ENCODE results near the gene KLHL11. TPM values are rescaled to one million over a fixed set of nuclear protein-coding genes. Genes with fewer than 3 reads are reported as not detected.

The KLHL11 gene
- total and polyA plus RNA-seq, 10 of the 15 experiments (the other 5 are each of a cell fraction or from before 2014, with no cell fraction given), result 0.07 to 17.2 (median 10.1) TPM

GRCh38 chr17:41907185-41907556 lies 41.9 kb upstream of the KLHL11 start:
- Histone ChIP-seq H3K9ac (ENCODE audit: control insufficient read depth, insufficient read depth, low read length) (no peak overlapping the region), H3K27me3 (replicated peaks in 1 of 2; ENCODE audit: control insufficient read depth in 2 of 2, insufficient read depth in 2 of 2, low read length in 1 of 2) (no peaks in the 10 kb centered on the region), H3K9me3 (replicated peaks; ENCODE audit: control insufficient read depth, insufficient read depth, low read length) (no peaks in the 10 kb centered on the region), H3K4me2 (ENCODE audit: control insufficient read depth, insufficient read depth) (no peak overlapping the region), H4K20me1 (ENCODE audit: control insufficient read depth, insufficient read depth) (no peaks in the 10 kb centered on the region), H2AFZ (ENCODE audit: control insufficient read depth, low read depth, low read length) (no peak overlapping the region), H3K36me3 (ENCODE audit: control insufficient read depth in 2 of 2, insufficient read depth in 2 of 2, low read length in 1 of 2) (peaks cover 43 to 47% of the 10 kb centered on the region in 2 experiments), H3K4me3 (no peak overlapping the region), H3K27ac (ENCODE audit: control insufficient read depth, insufficient read depth) (no peak overlapping the region), H3K79me2 (ENCODE audit: control insufficient read depth, insufficient read depth, low read length) (no peaks in the 10 kb centered on the region), H3K4me1 (ENCODE audit: control insufficient read depth, insufficient read depth, low read length) (no peaks in the 10 kb centered on the region)
- ChIA-PET CTCF (no interaction called here), RAD21 (ENCODE audit: unreplicated experiment) (no interaction called here), POLR2A (interaction anchor here (0.6 to 0.7 kb wide), 3 partner anchors 110 to 1461 kb away, joined by 5 to 7 read pairs (median 5); no protein-coding TSS in a partner anchor), SMC1A (ENCODE audit: uncharacterized antibody, unreplicated experiment) (no interaction called here)
- TF ChIP-seq KAT2A (conservative IDR thresholded peaks at IDR 0.05; ENCODE audit: control insufficient read depth, low read depth, low read length), result no peak
- no peak for TF ChIP-seq SMC3 (IDR thresholded peaks at IDR 0.05; ENCODE audit: borderline replicate concordance, low read length)
- TF ChIP-seq ZSCAN29 (IDR thresholded peaks at IDR 0.05), result no peak
- no peak for TF ChIP-seq FOXK2 (IDR thresholded peaks at IDR 0.05)
- ATAC-seq (no peak), FAIRE-seq (no peak), DNase-seq (ENCODE audit: low read depth, low spot score) (no peak)
- intact Hi-C loops (cut with micrococcal nuclease; ENCODE audit: unreplicated experiment), result no loop called here
- BruUV-seq (replicated peaks), result no TSS peak
- WGBS (ENCODE audit: insufficient coverage, insufficient replicate concordance, low lambda C conversion rate, missing lambda C conversion rate), result 93% methylated on average over 8 of the region's 8 CpGs
- in situ Hi-C loops (cut with MboI), result no loop called here

GRCh38 chr17:41906465-41907184 lies 41.4 kb upstream of the KLHL11 start:
- Histone ChIP-seq H3K4me3 (no peak overlapping the region), H3K27ac (ENCODE audit: control insufficient read depth, insufficient read depth) (no peak overlapping the region), H3K4me2 (ENCODE audit: control insufficient read depth, insufficient read depth) (no peak overlapping the region), H3K79me2 (ENCODE audit: control insufficient read depth, insufficient read depth, low read length) (no peaks in the 10 kb centered on the region), H4K20me1 (ENCODE audit: control insufficient read depth, insufficient read depth) (no peaks in the 10 kb centered on the region), H3K9ac (ENCODE audit: control insufficient read depth, insufficient read depth, low read length) (no peak overlapping the region), H3K4me1 (ENCODE audit: control insufficient read depth, insufficient read depth, low read length) (no peaks in the 10 kb centered on the region), H3K36me3 (ENCODE audit: control insufficient read depth in 2 of 2, insufficient read depth in 2 of 2, low read length in 1 of 2) (peaks cover 47% of the 10 kb centered on the region in 2 experiments), H3K27me3 (replicated peaks in 1 of 2; ENCODE audit: control insufficient read depth in 2 of 2, insufficient read depth in 2 of 2, low read length in 1 of 2) (no peaks in the 10 kb centered on the region), H3K9me3 (replicated peaks; ENCODE audit: control insufficient read depth, insufficient read depth, low read length) (no peaks in the 10 kb centered on the region), H2AFZ (ENCODE audit: control insufficient read depth, low read depth, low read length) (no peak overlapping the region)
- in situ Hi-C loops (cut with MboI), result no loop called here
- TF ChIP-seq SUZ12 (IDR thresholded peaks at IDR 0.05; ENCODE audit: unreplicated experiment) (no peak), MYB (IDR thresholded peaks at IDR 0.05; ENCODE audit: borderline replicate concordance, low read depth, low read length) (no peak), HDAC2 (IDR thresholded peaks at IDR 0.05) (no peak), STAT3 (IDR thresholded peaks at IDR 0.05; ENCODE audit: low read depth, low read length) (no peak), SRF (IDR thresholded peaks at IDR 0.05; ENCODE audit: low read depth in 2 of 2, low read length in 2 of 2) (no peak), POU2F2 (IDR thresholded peaks at IDR 0.05; ENCODE audit: borderline replicate concordance, low read depth, low read length) (no peak), NR2C1 (IDR thresholded peaks at IDR 0.05) (no peak), DPF2 (IDR thresholded peaks at IDR 0.05) (no peak)
- ChIA-PET POLR2A (interaction anchor here (0.6 to 0.7 kb wide), 2 partner anchors 11 to 1461 kb away, joined by 4 to 7 read pairs; no protein-coding TSS in a partner anchor), RAD21 (ENCODE audit: unreplicated experiment) (no interaction called here), CTCF (no interaction called here), SMC1A (ENCODE audit: uncharacterized antibody, unreplicated experiment) (interaction anchor here (0.6 kb wide), 1 partner anchor 138 kb away, joined by 3 read pairs; no protein-coding TSS in a partner anchor)
- WGBS (ENCODE audit: insufficient coverage, insufficient replicate concordance, low lambda C conversion rate, missing lambda C conversion rate), result 95% methylated on average over 15 of the region's 15 CpGs
- DNase-seq (ENCODE audit: low read depth, low spot score) (no peak), FAIRE-seq (no peak), ATAC-seq (no peak)
- intact Hi-C loops (cut with micrococcal nuclease; ENCODE audit: unreplicated experiment), result no loop called here
- BruUV-seq (replicated peaks), result no TSS peak
